AG04449 (cell line): Measurements from ENCODE around the gene GBGT1.

Experiments
- CTCF ChIA-PET: fragments of 350-600 bp; formaldehyde crosslinking; extraction: SDS; loops from one replicate; lab custom pipeline; 2021; ENCODE audit warnings: antibody characterized with exemption; lab: Yijun Ruan, JAX
- POLR2A ChIA-PET: fragments of 400-600, 350-600 bp; formaldehyde crosslinking; extraction: SDS; loops from one replicate; lab custom pipeline; 2020; ENCODE audit warnings: antibody characterized with exemption, inconsistent platforms; lab: Yijun Ruan, JAX
- DNase-seq: peaks from one replicate; pipeline ENCODE4 v3.0.0-alpha.2; 2010; ENCODE audit warnings: low read depth, low spot score
- H3K4me3 ChIP-seq: 2 replicates; pipeline ENCODE4 v1.5.1; 2011; ENCODE audit warnings: low read depth, mild to moderate bottlenecking, control low read depth, low read length
- TF ChIP-seq, protein P1 (sequence below): IDR thresholded peaks from one replicate; pipeline ENCODE4 v1.5.1; 2011; ENCODE audit warnings: mild to moderate bottlenecking, moderate library complexity, low read length, control low read depth, inconsistent platforms; ENCODE audit not compliant: insufficient read depth; ENCODE audit errors: missing control alignments

Gene GBGT1

DNA sequence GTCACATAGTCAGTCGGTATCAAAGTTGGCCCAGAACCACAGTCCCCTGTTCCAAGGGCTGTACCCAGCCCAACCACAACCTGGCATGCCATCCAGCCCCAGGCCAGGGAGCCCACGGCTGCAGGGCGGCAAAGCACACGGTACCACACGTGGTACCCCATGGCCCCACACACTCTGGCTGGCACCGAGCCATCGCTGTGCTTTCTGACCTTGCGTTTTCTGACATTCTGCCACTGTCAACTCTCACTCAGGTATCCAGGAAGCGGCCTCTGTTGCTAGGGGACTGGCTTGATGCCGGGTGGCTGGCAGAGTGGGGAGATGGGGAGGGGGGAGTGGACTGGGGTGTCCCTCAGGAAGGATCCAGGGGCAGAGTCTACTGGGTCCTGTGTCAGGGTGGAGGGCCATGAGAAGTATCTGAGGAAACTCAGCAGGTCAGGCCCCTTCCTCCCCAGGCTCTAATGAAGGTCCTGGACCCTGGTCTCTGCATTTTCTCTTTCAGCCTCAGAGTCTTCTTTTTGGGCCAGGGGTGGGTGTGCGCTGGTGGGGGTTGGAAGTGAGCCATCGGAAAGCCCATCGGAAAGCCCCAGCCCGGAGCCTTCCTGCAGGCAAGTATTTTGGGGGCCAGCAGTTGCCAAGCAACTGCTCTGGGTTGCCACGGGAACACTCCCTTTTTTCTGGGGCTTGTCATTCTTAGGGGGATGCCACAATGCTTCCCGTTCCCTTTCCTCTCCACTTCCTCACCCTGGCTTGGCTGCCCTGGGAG is 21.7 kb downstream of the GBGT1 start:
- ChIA-PET CTCF (interaction anchor here (0.6 to 14.6 kb wide), 7 partner anchors 11 to 345 kb away, joined by 3 to 739 read pairs (median 130); partner anchors contain the start of genes CEL and RALGDS), POLR2A (no interaction called here)
- TF ChIP-seq, protein P1, sequence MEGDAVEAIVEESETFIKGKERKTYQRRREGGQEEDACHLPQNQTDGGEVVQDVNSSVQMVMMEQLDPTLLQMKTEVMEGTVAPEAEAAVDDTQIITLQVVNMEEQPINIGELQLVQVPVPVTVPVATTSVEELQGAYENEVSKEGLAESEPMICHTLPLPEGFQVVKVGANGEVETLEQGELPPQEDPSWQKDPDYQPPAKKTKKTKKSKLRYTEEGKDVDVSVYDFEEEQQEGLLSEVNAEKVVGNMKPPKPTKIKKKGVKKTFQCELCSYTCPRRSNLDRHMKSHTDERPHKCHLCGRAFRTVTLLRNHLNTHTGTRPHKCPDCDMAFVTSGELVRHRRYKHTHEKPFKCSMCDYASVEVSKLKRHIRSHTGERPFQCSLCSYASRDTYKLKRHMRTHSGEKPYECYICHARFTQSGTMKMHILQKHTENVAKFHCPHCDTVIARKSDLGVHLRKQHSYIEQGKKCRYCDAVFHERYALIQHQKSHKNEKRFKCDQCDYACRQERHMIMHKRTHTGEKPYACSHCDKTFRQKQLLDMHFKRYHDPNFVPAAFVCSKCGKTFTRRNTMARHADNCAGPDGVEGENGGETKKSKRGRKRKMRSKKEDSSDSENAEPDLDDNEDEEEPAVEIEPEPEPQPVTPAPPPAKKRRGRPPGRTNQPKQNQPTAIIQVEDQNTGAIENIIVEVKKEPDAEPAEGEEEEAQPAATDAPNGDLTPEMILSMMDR: no peak
- no peak for DNase-seq
- H3K4me3 ChIP-seq: no peak overlapping the region

DNA sequence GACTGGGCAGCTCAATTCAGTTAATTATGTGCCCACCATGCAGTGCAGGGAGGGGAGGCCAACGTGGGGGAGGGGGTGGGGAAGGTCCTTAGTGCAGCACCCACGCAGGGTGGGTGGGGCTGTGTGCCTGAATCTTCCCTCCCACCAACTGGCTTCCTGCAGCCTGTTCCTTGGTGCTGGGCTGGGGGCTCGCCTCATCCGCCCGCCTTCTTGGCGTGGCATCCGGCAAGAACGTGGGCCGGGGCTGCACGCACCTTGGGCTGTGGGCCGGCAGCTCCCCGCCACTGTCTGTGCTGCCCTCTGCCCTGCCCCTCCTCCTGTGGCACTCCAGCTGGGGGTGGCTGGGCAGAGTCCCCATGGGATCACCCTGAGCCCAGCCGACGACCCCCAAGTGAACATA is 23.1 kb downstream of the GBGT1 start:
- no peak for DNase-seq
- no peak overlapping the region for H3K4me3 ChIP-seq
- POLR2A ChIA-PET: no interaction called here
- CTCF ChIA-PET: no interaction called here
- TF ChIP-seq, protein P1: no peak

DNA sequence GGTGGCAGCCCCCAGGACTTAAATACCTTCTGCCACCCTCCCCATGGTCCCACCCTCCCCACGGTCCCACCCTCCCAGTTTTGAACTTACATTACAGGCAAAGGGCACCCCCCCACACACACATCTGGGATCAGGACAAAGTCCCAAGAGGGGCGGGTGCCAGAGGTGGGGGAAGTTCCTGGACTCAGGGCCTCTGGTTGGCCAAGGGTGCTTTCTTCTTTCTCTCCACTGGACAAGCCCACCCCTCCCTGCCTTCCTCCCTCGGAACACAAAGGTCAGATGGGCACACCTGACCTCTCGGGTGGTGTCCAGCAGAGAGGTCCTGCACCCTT is 23.6 kb downstream of the GBGT1 start:
- POLR2A ChIA-PET: no interaction called here
- CTCF ChIA-PET: interaction anchor here (2.0 to 2.5 kb wide), 2 partner anchors 8 to 37 kb away, joined by 8 to 9 read pairs; no protein-coding TSS in a partner anchor
- no peak for DNase-seq
- no peak overlapping the region for H3K4me3 ChIP-seq
- TF ChIP-seq, protein P1: no peak

DNA sequence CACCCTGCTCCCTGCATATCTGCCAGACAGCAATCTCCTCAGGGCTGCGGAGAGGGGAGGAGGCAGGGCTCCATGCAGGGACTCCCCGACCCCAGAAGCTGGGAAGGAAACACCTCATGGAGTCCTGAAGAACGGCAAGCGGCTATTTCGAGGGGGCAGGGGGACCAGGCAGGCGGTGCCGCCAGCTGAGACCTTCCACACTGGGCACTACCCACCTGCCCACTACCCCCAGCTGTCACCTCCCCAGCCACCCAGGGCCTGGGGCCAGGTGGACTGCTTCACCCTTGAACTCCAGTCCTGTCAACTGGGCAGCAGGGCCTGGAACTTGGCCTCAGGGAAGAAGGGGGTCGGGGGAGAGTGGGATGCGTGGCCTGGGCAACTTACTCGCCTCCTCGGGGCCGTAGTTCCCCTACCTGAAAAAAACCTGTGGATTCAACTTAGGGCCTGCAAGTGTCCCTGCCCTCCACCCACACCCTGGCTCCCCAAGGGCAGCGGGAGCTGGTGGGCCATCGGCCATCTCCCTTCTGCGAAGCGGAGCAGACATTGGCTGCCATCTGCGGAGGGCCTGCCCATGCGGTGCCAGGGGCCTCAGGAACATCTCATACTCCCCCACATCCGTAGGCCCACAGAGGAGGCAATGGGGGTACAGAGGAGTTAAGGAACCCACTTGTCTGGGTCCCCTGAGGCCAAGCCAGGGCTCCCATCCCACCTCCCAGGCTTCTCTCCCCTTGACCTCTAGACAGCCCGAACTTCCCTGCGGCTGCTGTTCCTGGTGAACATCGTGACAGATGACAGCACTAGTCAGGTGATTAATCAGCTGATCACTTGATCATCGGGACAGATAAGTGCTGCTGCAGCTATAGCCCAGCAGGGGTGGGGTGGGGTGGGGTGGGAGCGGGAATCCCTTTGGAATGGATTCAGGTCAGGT is 24.2 kb downstream of the GBGT1 start:
- CTCF ChIA-PET: interaction anchor here (1.4 to 2.5 kb wide), 3 partner anchors 8 to 117 kb away, joined by 3 to 9 read pairs (median 8); no protein-coding TSS in a partner anchor
- H3K4me3 ChIP-seq: no peak overlapping the region
- TF ChIP-seq, protein P1: no peak
- DNase-seq: no peak
- POLR2A ChIA-PET: no interaction called here

DNA sequence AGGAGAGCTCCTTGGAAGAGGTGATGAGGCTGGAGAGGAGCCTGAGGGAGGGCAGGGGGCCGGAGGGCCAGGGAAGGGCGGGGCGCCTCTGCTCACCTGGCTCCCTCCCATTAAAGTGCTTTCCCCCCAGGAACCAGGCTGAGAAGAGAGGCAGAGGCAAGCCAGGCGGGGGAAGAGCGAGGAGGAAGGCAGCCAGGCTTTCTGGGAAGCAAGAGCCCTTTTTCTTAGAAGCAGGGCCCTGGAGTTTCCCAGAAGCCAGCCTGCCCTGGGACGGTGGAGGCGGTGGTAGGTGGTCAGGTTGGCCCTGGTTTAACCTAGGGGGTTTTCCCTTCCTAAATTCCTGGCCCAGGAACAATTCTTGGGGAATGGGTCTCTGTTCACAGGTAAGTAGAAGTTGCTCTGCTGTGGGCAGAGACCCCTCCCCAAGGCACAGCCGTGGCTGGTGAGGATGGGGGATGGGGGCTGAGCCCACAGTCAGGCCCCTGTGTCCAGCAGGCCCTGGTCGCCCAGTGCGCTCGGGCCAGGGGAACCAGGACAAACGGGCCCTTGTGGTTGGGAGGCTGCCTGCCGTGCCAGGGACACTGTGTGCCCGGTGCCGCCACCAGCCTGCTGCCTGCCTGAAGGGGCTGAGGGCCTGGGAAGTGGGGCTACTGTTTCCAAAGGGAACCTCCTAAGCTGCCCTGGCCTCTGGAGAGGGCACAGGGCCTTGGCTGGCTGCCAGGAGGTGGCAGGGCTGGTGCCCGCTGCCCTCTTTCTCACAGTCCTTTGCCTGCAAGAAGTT is 26.1 kb downstream of the GBGT1 start:
- TF ChIP-seq, protein P1: no peak
- no peak for DNase-seq
- CTCF ChIA-PET: interaction anchor here (1.4 to 14.0 kb wide), 7 partner anchors 9 to 116 kb away, joined by 3 to 282 read pairs (median 4); no protein-coding TSS in a partner anchor
- no peak overlapping the region for H3K4me3 ChIP-seq
- POLR2A ChIA-PET: no interaction called here
